G401.6 (cell line): ENCODE results near the gene TRAF5.
"Not testable (repeated sequence)": the region's sequence is repeated elsewhere in the genome, so short reads cannot be mapped to it uniquely, and the experiment has no call there.

Source experiments
- FAIRE-seq: peaks from 2 replicates; lab custom pipeline; 2012; peaks lifted over from hg19 to GRCh38; lab: Jason Lieb, UNC

Gene TRAF5, protein sequence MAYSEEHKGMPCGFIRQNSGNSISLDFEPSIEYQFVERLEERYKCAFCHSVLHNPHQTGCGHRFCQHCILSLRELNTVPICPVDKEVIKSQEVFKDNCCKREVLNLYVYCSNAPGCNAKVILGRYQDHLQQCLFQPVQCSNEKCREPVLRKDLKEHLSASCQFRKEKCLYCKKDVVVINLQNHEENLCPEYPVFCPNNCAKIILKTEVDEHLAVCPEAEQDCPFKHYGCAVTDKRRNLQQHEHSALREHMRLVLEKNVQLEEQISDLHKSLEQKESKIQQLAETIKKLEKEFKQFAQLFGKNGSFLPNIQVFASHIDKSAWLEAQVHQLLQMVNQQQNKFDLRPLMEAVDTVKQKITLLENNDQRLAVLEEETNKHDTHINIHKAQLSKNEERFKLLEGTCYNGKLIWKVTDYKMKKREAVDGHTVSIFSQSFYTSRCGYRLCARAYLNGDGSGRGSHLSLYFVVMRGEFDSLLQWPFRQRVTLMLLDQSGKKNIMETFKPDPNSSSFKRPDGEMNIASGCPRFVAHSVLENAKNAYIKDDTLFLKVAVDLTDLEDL

DNA sequence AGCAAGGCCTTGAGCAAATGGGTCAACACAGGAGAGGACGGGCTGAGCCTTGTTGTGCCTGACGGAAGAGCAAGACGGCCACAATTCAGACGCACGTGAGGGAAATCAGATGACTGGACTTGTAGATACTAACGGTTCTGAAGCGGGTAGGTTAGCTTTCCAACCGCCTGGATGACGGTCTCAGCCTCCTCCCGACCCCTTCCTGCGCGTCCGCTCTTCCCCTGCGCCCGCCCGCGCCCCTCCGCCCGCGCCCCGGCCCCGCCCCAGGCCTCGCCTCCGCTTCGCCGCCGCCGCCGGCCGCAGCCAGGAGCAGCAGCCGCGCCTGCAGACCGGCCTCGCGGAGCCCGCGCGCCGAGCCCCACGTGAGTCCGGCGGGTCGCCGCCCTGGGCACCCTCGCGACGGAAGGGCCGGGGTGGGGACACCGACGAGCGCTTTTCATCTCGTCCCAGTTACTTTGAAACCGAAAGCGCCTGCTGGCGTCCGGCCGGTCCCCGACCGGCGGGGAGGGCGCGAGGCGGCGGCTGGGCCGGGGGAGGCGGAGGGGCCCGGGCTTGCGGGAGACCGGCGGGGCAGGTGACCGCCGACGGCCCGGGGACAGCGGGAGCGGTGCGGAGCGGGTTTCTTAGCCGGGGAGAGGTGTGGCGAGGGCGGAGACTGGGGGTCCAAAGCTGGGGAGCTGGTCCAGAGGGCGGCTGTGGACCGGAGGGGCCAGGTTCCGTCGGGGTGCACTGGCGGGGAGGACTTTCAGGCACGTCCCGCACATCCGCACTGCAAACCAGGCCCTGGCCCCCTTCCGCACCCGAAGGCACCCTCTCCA is at the start of gene TRAF5:
Gene TRAF5 (plus strand): TSS at position 306 of the 818 bp plus-strand sequence. CDS start 26,407 bp downstream, outside the sequence.
- FAIRE-seq = no peak

- FAIRE-seq = peak; percentile 3
Measured at GRCh38 chr1:211279340-211279739, 47.3 kb upstream of the TRAF5 start.

DNA sequence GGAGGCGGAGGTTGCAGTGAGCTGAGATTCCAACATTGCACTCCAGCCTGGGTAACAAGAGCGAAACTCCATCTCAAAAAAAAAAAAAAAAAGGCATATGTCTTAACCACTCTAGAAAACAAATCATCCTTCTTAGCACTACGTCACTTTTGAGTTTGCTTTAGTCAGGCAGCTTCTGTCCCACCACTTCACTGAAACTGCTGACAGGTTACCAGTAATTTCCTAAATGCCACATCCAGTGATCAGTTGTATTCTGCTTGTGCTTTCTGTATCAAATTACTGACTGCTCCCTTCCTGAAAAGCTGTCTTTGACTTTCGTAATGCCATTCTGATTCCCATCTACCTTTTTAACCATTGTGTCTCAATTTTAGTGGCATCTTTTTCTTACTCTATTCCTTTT is 45.7 kb upstream of the TRAF5 start:
- no peak for FAIRE-seq

DNA sequence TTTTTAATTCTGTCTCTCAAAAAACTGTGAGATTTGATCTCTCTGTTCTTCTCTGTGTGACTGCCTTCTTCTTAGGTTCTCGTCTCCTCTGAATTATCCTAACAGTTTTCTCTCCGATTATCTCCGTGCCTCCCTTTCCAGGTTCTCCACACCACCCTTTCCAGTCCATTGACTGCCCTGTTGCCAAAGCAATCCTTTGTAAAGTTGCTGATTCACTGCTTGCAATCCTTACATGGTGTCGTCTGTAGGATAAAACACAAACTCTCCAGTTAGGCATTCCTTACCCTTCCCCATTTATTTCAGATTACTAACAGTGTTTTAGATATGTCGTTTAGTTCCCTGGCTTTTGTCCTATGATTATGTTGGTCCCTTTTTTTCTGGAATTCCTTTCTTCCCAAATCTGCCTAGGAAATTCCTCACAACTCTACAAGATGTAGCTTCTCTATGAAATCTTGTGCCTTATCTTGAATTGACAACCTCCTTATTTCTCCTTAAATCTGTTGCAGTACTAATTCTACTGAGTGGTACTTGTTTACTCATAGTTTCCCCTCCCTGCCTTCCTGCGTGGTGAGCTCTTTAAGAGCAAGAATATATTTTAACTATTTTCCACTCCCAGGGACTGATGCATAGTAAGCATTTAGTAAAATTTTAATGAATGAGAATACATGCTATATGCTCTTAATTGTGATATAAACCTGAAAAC is 45.2 kb upstream of the TRAF5 start:
- no peak for FAIRE-seq

DNA sequence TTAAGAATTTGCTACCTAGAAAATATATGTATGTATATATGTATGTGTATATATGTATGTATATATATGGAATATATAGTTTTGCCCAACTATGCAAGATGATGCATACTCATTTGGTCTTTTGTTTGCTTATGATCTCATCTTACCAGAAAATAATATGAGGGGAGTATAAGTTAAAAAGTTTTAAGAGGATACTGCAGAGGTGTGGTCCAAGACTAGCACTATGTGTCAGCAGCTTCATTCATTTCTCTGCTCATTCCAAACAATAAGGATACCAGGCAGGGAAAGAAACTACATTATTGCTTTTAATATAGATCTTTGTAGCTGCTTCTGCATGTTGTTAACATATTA is 44.6 kb upstream of the TRAF5 start:
- FAIRE-seq = no peak

DNA sequence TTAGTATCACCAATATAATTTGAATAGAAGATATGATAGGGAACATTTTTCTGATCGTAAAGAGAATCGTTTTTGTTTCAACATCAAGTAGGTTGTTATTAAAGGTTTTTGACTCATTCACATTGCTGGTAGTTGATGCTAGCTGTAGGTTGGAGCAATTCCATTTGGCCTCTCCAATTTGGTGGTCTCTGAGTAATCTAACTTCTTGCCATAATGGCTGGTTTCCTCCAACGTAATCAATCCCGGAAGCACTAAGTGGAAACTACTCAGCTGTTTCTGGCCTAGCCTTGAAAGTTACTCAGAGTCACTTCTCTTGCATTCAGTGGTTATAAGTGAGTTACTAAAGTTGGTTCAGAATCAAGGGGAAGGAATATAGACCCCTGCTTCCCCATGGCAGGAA is 41.4 kb upstream of the TRAF5 start:
- no peak for FAIRE-seq

GRCh38 chr1:211287218-211287617 is 39.4 kb upstream of the TRAF5 start:
- no peak for FAIRE-seq

DNA sequence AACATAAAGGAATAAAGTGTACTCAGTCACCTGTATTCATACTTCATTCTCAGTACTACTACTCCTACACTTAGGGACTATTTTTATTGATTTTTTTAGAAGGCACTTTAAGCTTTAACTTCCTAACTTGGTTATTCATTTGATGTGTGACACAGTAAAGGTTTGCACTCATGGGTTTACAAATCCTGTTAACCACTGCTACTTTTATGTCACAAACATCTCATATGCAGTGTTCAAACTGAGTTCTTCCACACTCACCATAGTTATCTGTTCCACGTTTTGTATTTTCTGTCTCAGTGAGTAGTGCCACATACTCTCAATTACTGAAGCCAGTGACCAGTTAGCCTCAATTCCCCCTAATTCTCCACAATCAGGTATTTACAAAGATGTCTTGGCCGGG is 34.2 kb upstream of the TRAF5 start:
- FAIRE-seq = no peak

- FAIRE-seq = no peak
Measured at GRCh38 chr1:211296396-211296795, 30.2 kb upstream of the TRAF5 start.

- FAIRE-seq = no peak
Measured at GRCh38 chr1:211305044-211305443, 21.6 kb upstream of the TRAF5 start.

- no peak for FAIRE-seq
Measured at GRCh38 chr1:211309617-211310016, 17.0 kb upstream of the TRAF5 start.

DNA sequence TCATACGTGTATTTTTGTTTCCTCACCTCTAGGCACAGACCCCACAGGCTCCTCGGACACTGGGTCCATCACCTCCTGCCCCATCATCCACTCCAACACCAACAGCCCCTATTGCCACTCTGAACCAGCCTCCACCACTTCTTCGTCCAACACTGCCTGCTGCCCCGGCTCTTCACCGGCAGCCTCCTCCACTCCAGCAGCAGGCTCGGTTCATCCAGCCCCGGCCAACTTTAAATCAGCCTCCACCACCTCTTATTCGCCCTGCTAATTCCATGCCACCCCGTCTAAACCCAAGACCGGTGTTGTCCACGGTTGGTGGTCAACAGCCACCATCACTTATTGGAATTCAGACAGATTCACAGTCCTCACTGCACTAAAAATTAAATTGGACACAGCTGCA is 13.2 kb upstream of the TRAF5 start:
- FAIRE-seq = no peak

DNA sequence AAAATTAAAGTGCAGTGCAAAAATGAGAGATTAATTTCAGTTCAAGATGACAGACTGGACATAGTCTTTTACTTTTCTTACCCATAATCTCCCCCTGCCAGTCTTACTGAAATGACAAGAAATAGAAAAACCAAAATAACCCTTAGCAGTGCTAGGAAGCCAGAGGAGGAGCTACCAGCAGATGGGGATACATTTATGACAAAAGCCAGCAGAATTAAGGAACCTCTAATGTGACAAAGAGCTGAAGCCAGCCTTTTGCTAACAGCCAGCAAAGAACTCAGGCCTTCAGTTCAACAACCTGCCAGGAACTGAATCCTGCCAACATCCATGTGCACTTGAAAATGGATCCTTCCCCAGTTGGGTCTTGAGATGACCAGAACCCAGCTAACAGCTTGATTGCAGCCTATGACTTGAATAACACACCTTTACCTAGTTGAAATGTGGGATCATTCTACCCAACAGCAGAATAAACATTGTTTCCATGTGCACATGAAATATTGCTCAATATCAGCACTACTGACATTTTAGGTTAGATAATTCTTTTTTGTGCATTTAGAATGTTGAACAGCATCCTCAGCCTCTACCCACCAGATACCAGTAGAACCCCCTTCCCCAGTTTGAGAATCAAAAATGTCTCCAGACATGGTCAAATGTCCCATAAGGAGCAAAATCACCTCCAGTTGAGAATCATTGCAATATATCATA is 7.9 kb upstream of the TRAF5 start:
- FAIRE-seq = no peak

DNA sequence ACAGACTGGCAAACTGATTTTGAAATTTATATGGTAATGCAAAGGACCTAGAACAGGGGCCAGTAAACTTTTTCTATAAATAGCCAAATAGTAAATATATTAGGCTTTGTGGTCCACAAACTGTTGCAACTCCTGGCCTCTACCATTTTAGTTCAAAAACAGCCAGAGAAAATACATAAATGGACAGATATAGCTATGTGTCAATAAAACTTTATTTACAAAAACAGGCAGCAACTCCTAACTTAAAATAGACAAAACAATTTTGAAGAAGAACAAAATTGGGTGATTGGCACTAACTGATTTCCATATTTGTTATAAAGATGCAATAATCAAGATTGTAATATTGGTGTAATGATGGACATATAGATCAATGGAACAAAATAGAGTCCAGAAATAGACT is 6.7 kb upstream of the TRAF5 start:
- FAIRE-seq = no peak

DNA sequence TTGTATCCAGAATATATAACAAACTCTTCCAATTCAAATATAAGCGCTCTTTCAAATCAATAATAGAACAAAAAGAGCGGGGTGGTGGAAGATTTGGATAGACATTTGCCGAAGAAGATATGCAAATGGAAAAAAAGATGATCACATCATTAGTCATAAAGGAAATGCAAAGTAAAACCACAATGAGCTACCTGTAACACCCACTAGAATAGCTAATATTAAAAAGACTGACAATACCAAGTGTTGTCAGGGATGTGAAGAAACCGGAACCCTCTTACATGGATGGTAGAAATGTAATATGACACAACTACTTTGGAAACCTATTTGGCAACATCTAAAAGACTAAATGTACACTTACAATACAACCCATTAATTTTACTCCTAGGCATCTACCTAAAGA is 5.7 kb upstream of the TRAF5 start:
- FAIRE-seq = peak; percentile 55

DNA sequence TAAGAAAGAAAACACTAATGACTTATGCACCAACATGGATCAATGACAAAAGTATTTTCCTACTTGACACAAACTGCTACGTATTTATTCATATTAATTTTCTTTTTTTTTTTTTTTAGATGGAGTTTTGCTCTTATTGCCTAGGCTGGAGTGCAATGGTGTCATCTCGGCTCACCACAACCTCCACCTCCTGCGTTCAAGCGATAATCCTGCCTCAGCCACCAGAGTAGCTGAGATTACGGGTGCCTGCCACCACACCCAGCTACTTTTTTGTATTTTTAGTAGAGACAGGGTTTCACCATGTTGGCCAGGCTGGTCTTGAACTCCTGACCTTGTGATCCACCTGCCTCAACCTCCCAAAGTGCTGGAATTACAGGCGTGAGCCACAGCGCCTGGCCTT is 5.0 kb upstream of the TRAF5 start:
- not testable (repeated sequence) for FAIRE-seq

DNA sequence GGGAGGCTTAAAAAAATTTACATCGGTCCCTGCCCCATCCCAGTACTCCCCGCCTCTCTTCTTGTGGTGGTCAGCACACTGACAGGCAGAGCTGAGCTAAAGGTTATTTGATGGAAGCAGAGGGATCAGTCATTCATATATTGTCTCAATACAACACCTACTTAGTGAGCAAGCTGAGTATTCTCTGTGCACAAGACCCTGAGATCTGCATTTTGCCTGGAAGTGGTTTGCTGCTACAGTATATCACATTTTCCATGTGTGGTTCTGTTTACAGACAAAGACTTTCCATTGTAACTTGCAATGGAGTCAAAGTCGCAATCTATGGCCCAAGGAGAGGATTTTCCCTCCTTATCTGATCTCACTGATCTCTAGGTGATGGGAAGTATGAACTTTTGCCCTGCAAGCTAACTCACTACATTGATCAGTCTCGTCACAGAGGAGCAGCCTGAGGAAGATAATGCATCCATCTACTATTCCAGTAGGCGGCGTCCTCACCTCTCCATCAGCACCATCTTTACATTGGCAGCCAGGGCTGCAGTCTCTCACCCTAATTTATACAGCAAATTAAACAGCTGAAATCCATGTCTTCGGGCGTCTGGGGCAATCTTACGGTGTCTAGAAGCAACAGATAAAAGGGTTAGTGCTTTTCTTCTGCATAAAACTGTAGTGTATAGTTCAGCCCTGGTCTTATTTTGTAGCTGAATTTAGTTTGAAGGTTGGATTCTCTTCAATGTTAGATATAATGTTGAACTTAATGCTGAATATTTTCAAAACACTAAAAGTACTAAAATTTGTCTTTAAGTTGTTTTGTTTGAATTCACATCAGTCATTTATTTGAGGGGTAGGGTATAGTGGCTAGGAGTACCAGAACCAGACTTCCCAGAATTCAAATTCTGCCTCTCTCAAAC is 3.2 kb upstream of the TRAF5 start:
- no peak for FAIRE-seq

DNA sequence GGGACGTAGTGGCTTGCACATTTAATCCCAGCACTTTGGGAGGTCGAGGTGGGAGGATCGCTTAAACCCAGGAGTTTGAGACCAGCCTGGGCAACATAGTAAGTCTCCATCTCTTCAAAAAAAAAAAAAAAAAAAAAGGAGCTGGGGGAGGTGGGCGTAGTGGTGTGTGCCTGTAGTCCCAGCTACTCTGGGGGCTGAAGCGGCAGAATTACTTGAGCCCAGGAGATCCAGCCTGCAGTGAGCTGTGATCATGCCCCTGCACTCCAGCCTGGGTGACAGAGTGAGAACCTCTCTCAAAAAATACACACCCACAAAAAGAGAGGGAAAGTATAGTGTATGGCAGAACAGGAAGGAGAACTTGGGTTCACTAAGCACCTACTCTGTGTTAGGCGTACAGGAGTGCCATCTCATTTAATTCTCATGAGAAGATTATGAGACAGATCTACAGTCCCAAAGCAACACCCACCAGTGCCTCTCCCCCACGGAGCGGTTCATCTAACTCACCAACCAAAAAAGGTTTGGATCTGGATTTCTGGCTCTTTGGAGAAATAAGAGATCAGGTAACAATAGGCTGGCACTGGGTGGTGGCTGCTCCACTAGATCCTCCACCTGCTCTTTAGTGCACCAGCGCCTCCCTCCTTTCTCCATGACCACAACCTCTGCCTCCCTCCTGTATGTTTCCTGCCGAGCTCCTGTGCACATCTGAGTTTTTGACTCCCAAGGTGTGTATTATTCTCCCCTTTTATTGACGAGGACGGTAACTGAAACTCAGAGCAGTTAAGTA is 1.4 kb upstream of the TRAF5 start:
- no peak for FAIRE-seq

- no peak for FAIRE-seq
Measured at GRCh38 chr1:211326140-211326527, 499 bp upstream of the TRAF5 start.

DNA sequence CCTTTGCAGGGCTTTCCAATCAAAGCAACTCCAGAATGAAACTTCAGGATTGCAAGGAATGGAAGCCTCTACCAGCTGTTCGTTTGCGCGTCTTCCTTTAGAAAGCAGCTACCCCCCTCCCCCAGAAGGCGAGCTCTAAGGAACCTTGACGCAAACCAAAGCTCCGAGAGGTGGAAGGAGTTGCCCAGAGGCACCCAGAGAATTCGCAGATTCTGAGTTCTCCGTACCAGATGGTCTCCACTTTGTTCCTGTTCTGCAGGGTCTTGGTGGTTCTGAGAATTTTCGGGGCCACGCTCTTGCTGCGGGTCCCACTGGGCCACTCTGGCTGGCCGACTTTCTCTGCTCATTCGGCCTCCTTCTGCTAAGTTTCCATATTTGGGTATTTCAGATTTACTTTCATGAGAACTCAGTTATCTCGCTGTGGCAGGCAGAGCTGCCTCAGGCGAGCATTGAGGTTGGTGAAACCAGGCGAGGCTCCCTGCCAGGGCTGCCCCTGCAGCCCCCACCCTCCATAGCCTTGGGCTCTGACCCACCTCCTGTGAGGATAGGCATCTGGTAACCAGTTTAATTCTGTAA is 801 bp downstream of the TRAF5 start:
- no peak for FAIRE-seq
